ENCODE results near the gene BCAS3.

The BCAS3 gene

GRCh38 chr17:60896996-60897395 lies 219.3 kb downstream of the BCAS3 start:
- H2AFZ ChIP-seq (ENCODE audit: low read depth, low read length), result no peak overlapping the region
- no peak overlapping the region for H3K4me3 ChIP-seq (ENCODE audit: low read length)
- TF ChIP-seq CTCF (IDR thresholded peaks at IDR 0.05; ENCODE audit: low read depth, low read length) (no peak), EZH2phosphoT487 (IDR thresholded peaks at IDR 0.05; ENCODE audit: low read depth) (no peak)
- H3K27ac ChIP-seq (ENCODE audit: low read length), result no peak overlapping the region
- H3K4me2 ChIP-seq (ENCODE audit: low read length), result no peak overlapping the region
- no peaks in the 10 kb centered on the region for H3K4me1 ChIP-seq (ENCODE audit: low read length)
- H3K36me3 ChIP-seq (replicated peaks; ENCODE audit: low read depth, low read length), result no peaks in the 10 kb centered on the region
- H3K79me2 ChIP-seq (ENCODE audit: low read length), result no peaks in the 10 kb centered on the region
- no peaks in the 10 kb centered on the region for H3K27me3 ChIP-seq (ENCODE audit: low read depth, low read length)
- no peaks in the 10 kb centered on the region for H3K9me3 ChIP-seq (ENCODE audit: insufficient read depth, low read length)
- H3K9ac ChIP-seq (ENCODE audit: low read length), result no peak overlapping the region
- no peaks in the 10 kb centered on the region for H4K20me1 ChIP-seq (ENCODE audit: insufficient read depth, low read length)

- Histone ChIP-seq H3K4me2 (ENCODE audit: low read length) (no peak overlapping the region), H3K27ac (ENCODE audit: low read length) (no peak overlapping the region), H3K79me2 (ENCODE audit: low read length) (no peaks in the 10 kb centered on the region), H3K9me3 (ENCODE audit: insufficient read depth, low read length) (no peaks in the 10 kb centered on the region), H4K20me1 (ENCODE audit: insufficient read depth, low read length) (no peaks in the 10 kb centered on the region), H3K36me3 (replicated peaks; ENCODE audit: low read depth, low read length) (no peaks in the 10 kb centered on the region), H3K9ac (ENCODE audit: low read length) (no peak overlapping the region), H3K4me1 (ENCODE audit: low read length) (no peaks in the 10 kb centered on the region), H3K4me3 (ENCODE audit: low read length) (no peak overlapping the region), H2AFZ (ENCODE audit: low read depth, low read length) (no peak overlapping the region), H3K27me3 (ENCODE audit: low read depth, low read length) (no peaks in the 10 kb centered on the region)
- TF ChIP-seq EZH2phosphoT487 (IDR thresholded peaks at IDR 0.05; ENCODE audit: low read depth) (no peak), CTCF (IDR thresholded peaks at IDR 0.05; ENCODE audit: low read depth, low read length) (no peak)
Observed at GRCh38 chr17:60899115-60899514, 221.5 kb downstream of the BCAS3 start.

GRCh38 chr17:60900688-60901087 lies 223.0 kb downstream of the BCAS3 start:
- Histone ChIP-seq H3K27ac (ENCODE audit: low read length) (no peak overlapping the region), H3K79me2 (ENCODE audit: low read length) (no peaks in the 10 kb centered on the region), H3K27me3 (ENCODE audit: low read depth, low read length) (no peaks in the 10 kb centered on the region), H4K20me1 (ENCODE audit: insufficient read depth, low read length) (no peaks in the 10 kb centered on the region), H3K4me2 (ENCODE audit: low read length) (no peak overlapping the region), H3K9me3 (ENCODE audit: insufficient read depth, low read length) (no peaks in the 10 kb centered on the region), H3K4me3 (ENCODE audit: low read length) (no peak overlapping the region), H3K4me1 (ENCODE audit: low read length) (no peaks in the 10 kb centered on the region), H3K9ac (ENCODE audit: low read length) (no peak overlapping the region), H2AFZ (ENCODE audit: low read depth, low read length) (no peak overlapping the region), H3K36me3 (replicated peaks; ENCODE audit: low read depth, low read length) (no peaks in the 10 kb centered on the region)
- TF ChIP-seq EZH2phosphoT487 (IDR thresholded peaks at IDR 0.05; ENCODE audit: low read depth) (no peak), CTCF (IDR thresholded peaks at IDR 0.05; ENCODE audit: low read depth, low read length) (no peak)

- no peak overlapping the region for H2AFZ ChIP-seq (ENCODE audit: low read depth, low read length)
- H3K4me1 ChIP-seq (ENCODE audit: low read length), result no peaks in the 10 kb centered on the region
- no peaks in the 10 kb centered on the region for H3K9me3 ChIP-seq (ENCODE audit: insufficient read depth, low read length)
- H3K4me2 ChIP-seq (ENCODE audit: low read length), result no peak overlapping the region
- H3K36me3 ChIP-seq (replicated peaks; ENCODE audit: low read depth, low read length), result no peaks in the 10 kb centered on the region
- H3K27me3 ChIP-seq (ENCODE audit: low read depth, low read length), result no peaks in the 10 kb centered on the region
- H3K27ac ChIP-seq (ENCODE audit: low read length), result no peak overlapping the region
- no peaks in the 10 kb centered on the region for H3K79me2 ChIP-seq (ENCODE audit: low read length)
- H3K4me3 ChIP-seq (ENCODE audit: low read length), result no peak overlapping the region
- no peaks in the 10 kb centered on the region for H4K20me1 ChIP-seq (ENCODE audit: insufficient read depth, low read length)
- no peak overlapping the region for H3K9ac ChIP-seq (ENCODE audit: low read length)
- no peak for TF ChIP-seq EZH2phosphoT487 (IDR thresholded peaks at IDR 0.05; ENCODE audit: low read depth)
- no peak for TF ChIP-seq CTCF (IDR thresholded peaks at IDR 0.05; ENCODE audit: low read depth, low read length)
Observed at GRCh38 chr17:60901242-60901641, 223.6 kb downstream of the BCAS3 start.

Data from OCI-LY3 (cell line).